HepG2 (cell line): ENCODE data around the gene NELFB. TPM values are rescaled to one million over a fixed set of nuclear protein-coding genes. Genes with fewer than 3 reads are reported as not detected.

Experiments used
- ARID5B ChIP-seq: IDR thresholded peaks from 2 replicates; pipeline ENCODE4 v1.4.0; 2020; ENCODE audit warnings: mild to moderate bottlenecking, missing genetic modification reagents
- ARNTL ChIP-seq: sonication (generic); formaldehyde crosslinking; IDR thresholded peaks from 2 replicates; pipeline ENCODE4 v1.4.0; 2020; ENCODE audit warnings: mild to moderate bottlenecking, missing genetic modification reagents
- ATF7 ChIP-seq, 2 experiments: fragments of 450-650 bp in 1 of 2; sonication (generic) in 1 of 2; formaldehyde crosslinking in 1 of 2; IDR thresholded peaks; 2 replicates each; pipeline versions ENCODE4 v1.4.0 to v1.6.1; 2016 to 2020; ENCODE audit warnings: antibody characterized with exemption in 1 of 2, mild to moderate bottlenecking in 1 of 2, missing genetic modification reagents in 1 of 2
- CENPT ChIP-seq: sonication (generic); formaldehyde crosslinking; IDR thresholded peaks from 2 replicates; pipeline ENCODE4 v1.8.0; 2022; ENCODE audit warnings: low read depth, mild to moderate bottlenecking, moderate library complexity, missing genetic modification reagents
- FOXM1 ChIP-seq: sonication (generic); formaldehyde crosslinking; IDR thresholded peaks from 2 replicates; pipeline ENCODE4 v1.5.0; 2020; ENCODE audit warnings: missing genetic modification reagents
- FOXO1 ChIP-seq: sonication (generic); formaldehyde crosslinking; IDR thresholded peaks from 2 replicates; pipeline ENCODE4 v1.4.0; 2020; ENCODE audit warnings: missing genetic modification reagents
- HIVEP1 ChIP-seq: sonication (generic); formaldehyde crosslinking; IDR thresholded peaks from 2 replicates; pipeline ENCODE4 v1.4.0; 2020; ENCODE audit warnings: mild to moderate bottlenecking, missing genetic modification reagents
- MXD3 ChIP-seq: IDR thresholded peaks from 2 replicates; pipeline ENCODE4 v1.6.1; 2016; ENCODE audit warnings: mild to moderate bottlenecking, missing biosample characterization, missing genetic modification reagents
- POLR2AphosphoS5 ChIP-seq: IDR thresholded peaks from 2 replicates; pipeline ENCODE4 v1.6.1; 2012; ENCODE audit warnings: low read depth, low read length
- RAD51 ChIP-seq: fragments of 450-650 bp; IDR thresholded peaks from 2 replicates; pipeline ENCODE4 v1.6.1; 2016; ENCODE audit warnings: borderline replicate concordance
- SATB2 ChIP-seq: sonication (generic); formaldehyde crosslinking; IDR thresholded peaks from 2 replicates; pipeline ENCODE4 v1.5.0; 2020; ENCODE audit warnings: missing genetic modification reagents
- SETDB1 ChIP-seq: sonication (generic); formaldehyde crosslinking; IDR thresholded peaks from 2 replicates; pipeline ENCODE4 v1.5.1; 2020; ENCODE audit warnings: missing genetic modification reagents, mild to moderate bottlenecking, borderline replicate concordance
- SOX5 ChIP-seq: IDR thresholded peaks from 2 replicates; pipeline ENCODE4 v1.6.1; 2016; ENCODE audit warnings: borderline replicate concordance
- SP2 ChIP-seq: sonication (generic); formaldehyde crosslinking; IDR thresholded peaks from 2 replicates; pipeline ENCODE4 v1.5.1; 2020; ENCODE audit warnings: mild to moderate bottlenecking, missing genetic modification reagents
- TEAD2 ChIP-seq: sonication (generic); formaldehyde crosslinking; IDR thresholded peaks from 2 replicates; pipeline ENCODE4 v1.9.0; 2021; ENCODE audit warnings: missing genetic modification reagents
- ZBTB38 ChIP-seq: sonication (generic); formaldehyde crosslinking; IDR thresholded peaks from 2 replicates; pipeline ENCODE4 v1.5.1; 2020; ENCODE audit warnings: mild to moderate bottlenecking, missing genetic modification reagents
- ZFP91 ChIP-seq: sonication (generic); formaldehyde crosslinking; IDR thresholded peaks from 2 replicates; pipeline ENCODE4 v1.9.0; 2022; ENCODE audit warnings: missing genetic modification reagents, mild to moderate bottlenecking, borderline replicate concordance
- ZNF10 ChIP-seq: sonication (generic); formaldehyde crosslinking; IDR thresholded peaks from 2 replicates; pipeline ENCODE4 v1.4.0; 2020; ENCODE audit warnings: mild to moderate bottlenecking, low read depth, missing genetic modification reagents, borderline replicate concordance
- ZNF343 ChIP-seq: sonication (generic); formaldehyde crosslinking; IDR thresholded peaks from 2 replicates; pipeline ENCODE4 v1.4.0; 2020; ENCODE audit warnings: mild to moderate bottlenecking, missing genetic modification reagents
- ZNF547 ChIP-seq: sonication (generic); formaldehyde crosslinking; IDR thresholded peaks from 2 replicates; pipeline ENCODE4 v1.5.1; 2020; ENCODE audit warnings: mild to moderate bottlenecking, missing genetic modification reagents
- ZNF616 ChIP-seq: sonication (generic); formaldehyde crosslinking; IDR thresholded peaks from 2 replicates; pipeline ENCODE4 v1.5.0; 2020; ENCODE audit warnings: low read depth, mild to moderate bottlenecking, missing genetic modification reagents
- ZNF720 ChIP-seq: sonication (generic); formaldehyde crosslinking; IDR thresholded peaks from 2 replicates; pipeline ENCODE4 v1.4.0; 2020; ENCODE audit warnings: missing genetic modification reagents
- ZNF776 ChIP-seq: sonication (generic); formaldehyde crosslinking; IDR thresholded peaks from 2 replicates; pipeline ENCODE4 v1.4.0; 2020; ENCODE audit warnings: mild to moderate bottlenecking, missing genetic modification reagents
- ZNF777 ChIP-seq: sonication (generic); formaldehyde crosslinking; IDR thresholded peaks from 2 replicates; pipeline ENCODE4 v1.4.0; 2020; ENCODE audit warnings: missing genetic modification reagents
- ZNF850 ChIP-seq: sonication (generic); formaldehyde crosslinking; conservative IDR thresholded peaks from 2 replicates; pipeline ENCODE4 v1.9.0; 2021; ENCODE audit warnings: mild to moderate bottlenecking, missing genetic modification reagents
- polyA plus RNA-seq, 8 experiments: library from polyadenylated mRNA; depleted of rRNA in 3 of 8; stranded (reverse) in 7 of 8; unstranded in 1 of 8; fragments of >200 nt; fragmentation: Illumina TruSeq in 4 of 8; extraction: Trizol in 4 of 8; gene quantifications; 2 replicates each; pipeline versions ENCODE4 v1.2.1 to v1.2.3, GENCODE V29; 2011 to 2016; ENCODE audit warnings: low read depth in 4 of 8, missing spikeins in 1 of 8, mixed read lengths in 1 of 8; ENCODE audit not compliant: insufficient read depth in 1 of 8
- total RNA-seq, 5 experiments: library from RNA; depleted of rRNA; stranded (reverse); fragments of >200 nt; fragmentation: Illumina TruSeq; extraction: Trizol; gene quantifications; 2 replicates each; pipeline ENCODE4 v1.2.3, GENCODE V29; 2016; ENCODE audit warnings: low read depth in 1 of 5

Gene NELFB
- total and polyA plus RNA-seq, 2 of the 13 experiments (the other 11 are each of a cell fraction or from before 2014, with no cell fraction given): 26.5 to 45.8 TPM

- TF ChIP-seq ZNF777 (CRISPR knock-in tag): no peak; the same call in none of the 2 replicates
- no peak; the same call in 1 of the 2 replicates for TF ChIP-seq ZNF776
- no peak for TF ChIP-seq ZBTB38 (CRISPR knock-in tag)
- no peak for TF ChIP-seq TEAD2 (CRISPR knock-in tag)
- no peak for TF ChIP-seq ZNF720 (CRISPR knock-in tag)
- TF ChIP-seq ZNF547 (CRISPR knock-in tag): peak; percentile 71
- TF ChIP-seq MXD3 (CRISPR knock-in tag): peak; percentile 55; the same call in 1 of the 2 replicates
- no peak for TF ChIP-seq ZNF10 (CRISPR knock-in tag)
- peak; percentile 71; the same call in 1 of the 2 replicates for TF ChIP-seq ZFP91
- TF ChIP-seq SP2 (CRISPR knock-in tag): no peak
- no peak for TF ChIP-seq CENPT (CRISPR knock-in tag)
- no peak for TF ChIP-seq ATF7 (IDR thresholded peaks at IDR 0.05)
- 0 out of 2 replicates have a peak, but pooled peaks have one; percentile 43 for TF ChIP-seq ATF7 (CRISPR knock-in tag; IDR thresholded peaks at IDR 0.05)
- TF ChIP-seq RAD51: no peak
- 0 out of 2 replicates have a peak, but pooled peaks have one; percentile 5 for TF ChIP-seq FOXO1 (CRISPR knock-in tag)
- TF ChIP-seq ZNF343: 0 out of 2 replicates have a peak, but pooled peaks have one; percentile 53
- peak; percentile 65 for TF ChIP-seq ARNTL (CRISPR knock-in tag)
- no peak for TF ChIP-seq ZNF850
- TF ChIP-seq POLR2AphosphoS5: peak; percentile 86
- no peak for TF ChIP-seq SATB2 (CRISPR knock-in tag)
- TF ChIP-seq SETDB1 (CRISPR knock-in tag): no peak
- no peak; the same call in 1 of the 2 replicates for TF ChIP-seq HIVEP1 (CRISPR knock-in tag)
- TF ChIP-seq FOXM1 (CRISPR knock-in tag): no peak
- peak; percentile 34; the same call in 1 of the 2 replicates for TF ChIP-seq SOX5 (CRISPR knock-in tag)
- TF ChIP-seq ZNF616 (CRISPR knock-in tag): no peak
- TF ChIP-seq ARID5B (CRISPR knock-in tag): no peak; the same call in 1 of the 2 replicates
Observed at GRCh38 chr9:137217276-137218211, 37.6 kb upstream of the NELFB start (continued).
